Activated naive CD8-positive, alpha-beta T cell treated with anti-CD3 and anti-CD28 coated beads for 36 hours (primary cell): Measurements from ENCODE around the gene SLC50A1. TPM values are rescaled to one million over a fixed set of nuclear protein-coding genes. Genes with fewer than 3 reads are reported as not detected.
"Not testable (repeated sequence)": the region's sequence is repeated elsewhere in the genome, so short reads cannot be mapped to it uniquely, and the experiment has no call there.

Source experiments
- DNase-seq: peaks from one replicate; pipeline ENCODE4 v3.0.0; 2021
- H3K27ac Mint-ChIP-seq: one replicate; pipeline ENCODE4 v1.8.0; 2022; ENCODE audit warnings: mild to moderate bottlenecking, moderate library complexity, mixed read lengths
- H3K27me3 Mint-ChIP-seq: one replicate; pipeline ENCODE4 v1.8.0; 2022; ENCODE audit warnings: mild to moderate bottlenecking, mixed read lengths
- H3K36me3 Mint-ChIP-seq: one replicate; pipeline ENCODE4 v1.8.0; 2021; ENCODE audit warnings: mild to moderate bottlenecking, mixed read lengths
- H3K4me1 Mint-ChIP-seq: one replicate; pipeline ENCODE4 v1.8.0; 2021; ENCODE audit warnings: mixed read lengths
- H3K4me3 Mint-ChIP-seq: one replicate; pipeline ENCODE4 v1.8.0; 2022; ENCODE audit warnings: mild to moderate bottlenecking, moderate library complexity, mixed read lengths
- H3K9me3 Mint-ChIP-seq: one replicate; pipeline ENCODE4 v1.8.0; 2022; ENCODE audit warnings: mixed read lengths
- total RNA-seq, 2 experiments: library from RNA; stranded (reverse); gene quantifications; one replicate each; pipeline ENCODE4 v1.2.3, GENCODE V29; 2021

The SLC50A1 gene
- total RNA-seq, 2 experiments from 2014 or later: 50.6 to 51.3 TPM

GRCh38 chr1:155137154-155137949, 1.7 kb downstream of the SLC50A1 start:
- H3K4me3 Mint-ChIP-seq: peak overlapping the region; percentile 96
- no peak for DNase-seq

GRCh38 chr1:155139895-155140629, 4.4 kb downstream of the SLC50A1 start, which contains the start of gene DPM3:
Gene DPM3, minus strand, starts transcription at chr1:155140531. Its CDS starts 291 bp downstream, at chr1:155140240.
- peaks cover 28% of the 10 kb centered on the region for H3K4me1 Mint-ChIP-seq

More at GRCh38 chr1:155137154-155137949, 1.7 kb downstream of the SLC50A1 start:
- Mint-ChIP-seq H3K27me3 (peaks cover 3% of the 10 kb centered on the region), H3K36me3 (peaks cover 36% of the 10 kb centered on the region), H3K4me1 (peaks cover 35% of the 10 kb centered on the region), H3K27ac (peak overlapping the region; percentile 99), H3K9me3 (no peaks in the 10 kb centered on the region)

GRCh38 chr1:155140630-155140953, 4.9 kb downstream of the SLC50A1 start:
- no peak for DNase-seq
- H3K27me3 Mint-ChIP-seq: no peaks in the 10 kb centered on the region
- no peaks in the 10 kb centered on the region for H3K9me3 Mint-ChIP-seq
- H3K4me1 Mint-ChIP-seq: peaks cover 27% of the 10 kb centered on the region
- H3K4me3 Mint-ChIP-seq: peak overlapping the region; percentile 98
- peak overlapping the region; percentile 96 for H3K27ac Mint-ChIP-seq
- peaks cover 32% of the 10 kb centered on the region for H3K36me3 Mint-ChIP-seq

More at GRCh38 chr1:155139895-155140629, 4.4 kb downstream of the SLC50A1 start, which contains the start of gene DPM3:
- H3K27ac Mint-ChIP-seq: peak within 1 kb of the TSS; percentile 96
- peaks cover 36% of the 10 kb centered on the region for H3K36me3 Mint-ChIP-seq
- no peaks in the 10 kb centered on the region for H3K9me3 Mint-ChIP-seq
- peaks cover 3% of the 10 kb centered on the region for H3K27me3 Mint-ChIP-seq
- DNase-seq: peak; percentile 89
- H3K4me3 Mint-ChIP-seq: peak within 1 kb of the TSS; percentile 98

GRCh38 chr1:155141749-155142148, 6.1 kb downstream of the SLC50A1 start:
- Mint-ChIP-seq H3K36me3 (peaks cover 29% of the 10 kb centered on the region), H3K27ac (no peak overlapping the region), H3K9me3 (no peaks in the 10 kb centered on the region)

GRCh38 chr1:155145491-155145890, 9.8 kb downstream of the SLC50A1 start:
- Mint-ChIP-seq H3K27ac (no peak overlapping the region), H3K9me3 (no peaks in the 10 kb centered on the region), H3K36me3 (no peaks in the 10 kb centered on the region), H3K27me3 (peaks cover 9% of the 10 kb centered on the region), H3K4me1 (peaks cover 2% of the 10 kb centered on the region), H3K4me3 (no peak overlapping the region)
- DNase-seq: no peak

More at GRCh38 chr1:155141749-155142148, 6.1 kb downstream of the SLC50A1 start:
- H3K27me3 Mint-ChIP-seq: peaks cover 3% of the 10 kb centered on the region
- H3K4me1 Mint-ChIP-seq: peaks cover 24% of the 10 kb centered on the region
- DNase-seq: no peak
- no peak overlapping the region for H3K4me3 Mint-ChIP-seq

- H3K4me3 Mint-ChIP-seq, H3K27ac Mint-ChIP-seq, H3K4me1 Mint-ChIP-seq, H3K9me3 Mint-ChIP-seq, H3K36me3 Mint-ChIP-seq, H3K27me3 Mint-ChIP-seq, DNase-seq: not testable (repeated sequence)
These were observed 20.5 kb downstream of the SLC50A1 start for GRCh38 chr1:155155996-155156643.

GRCh38 chr1:155158991-155159390, 23.3 kb downstream of the SLC50A1 start:
- no peak overlapping the region for H3K27ac Mint-ChIP-seq
- no peaks in the 10 kb centered on the region for H3K9me3 Mint-ChIP-seq
- no peaks in the 10 kb centered on the region for H3K36me3 Mint-ChIP-seq
- DNase-seq: no peak
- no peak overlapping the region for H3K4me3 Mint-ChIP-seq
- no peaks in the 10 kb centered on the region for H3K4me1 Mint-ChIP-seq
- no peaks in the 10 kb centered on the region for H3K27me3 Mint-ChIP-seq

- Mint-ChIP-seq H3K9me3 (no peaks in the 10 kb centered on the region), H3K4me3 (no peak overlapping the region), H3K27ac (no peak overlapping the region), H3K36me3 (no peaks in the 10 kb centered on the region), H3K27me3 (no peaks in the 10 kb centered on the region), H3K4me1 (no peaks in the 10 kb centered on the region)
- no peak for DNase-seq
These were observed 24.5 kb downstream of the SLC50A1 start for GRCh38 chr1:155160128-155160527.

GRCh38 chr1:155162631-155163030, 27.0 kb downstream of the SLC50A1 start:
- not testable (repeated sequence) for DNase-seq, H3K27me3 Mint-ChIP-seq, H3K4me3 Mint-ChIP-seq, H3K36me3 Mint-ChIP-seq, H3K9me3 Mint-ChIP-seq, H3K4me1 Mint-ChIP-seq, H3K27ac Mint-ChIP-seq

- not testable (repeated sequence) for H3K27me3 Mint-ChIP-seq, DNase-seq, H3K27ac Mint-ChIP-seq, H3K4me3 Mint-ChIP-seq, H3K36me3 Mint-ChIP-seq, H3K9me3 Mint-ChIP-seq
- peaks cover 11% of the 10 kb centered on the region for H3K4me1 Mint-ChIP-seq
These were observed 28.1 kb downstream of the SLC50A1 start for GRCh38 chr1:155163785-155164184.

GRCh38 chr1:155164625-155165024, 29.0 kb downstream of the SLC50A1 start:
- H3K36me3 Mint-ChIP-seq, DNase-seq, H3K4me3 Mint-ChIP-seq, H3K27ac Mint-ChIP-seq, H3K9me3 Mint-ChIP-seq, H3K27me3 Mint-ChIP-seq: not testable (repeated sequence)
- H3K4me1 Mint-ChIP-seq: peaks cover 11% of the 10 kb centered on the region

GRCh38 chr1:155166051-155166470, 30.4 kb downstream of the SLC50A1 start:
- H3K4me1 Mint-ChIP-seq: peaks cover 11% of the 10 kb centered on the region
- no peaks in the 10 kb centered on the region for H3K9me3 Mint-ChIP-seq
- H3K36me3 Mint-ChIP-seq: peaks cover 10% of the 10 kb centered on the region
- DNase-seq: no peak
- no peak overlapping the region for H3K4me3 Mint-ChIP-seq
- no peaks in the 10 kb centered on the region for H3K27me3 Mint-ChIP-seq
- no peak overlapping the region for H3K27ac Mint-ChIP-seq

GRCh38 chr1:155166471-155167165, 31.0 kb downstream of the SLC50A1 start:
- Mint-ChIP-seq H3K4me1 (peaks cover 14% of the 10 kb centered on the region), H3K9me3 (no peaks in the 10 kb centered on the region), H3K36me3 (peaks cover 10% of the 10 kb centered on the region), H3K27me3 (no peaks in the 10 kb centered on the region), H3K4me3 (peak overlapping the region; percentile 40), H3K27ac (no peak overlapping the region)
- DNase-seq: no peak

- Mint-ChIP-seq H3K36me3 (peaks cover 17% of the 10 kb centered on the region), H3K9me3 (no peaks in the 10 kb centered on the region), H3K27me3 (no peaks in the 10 kb centered on the region), H3K4me1 (peaks cover 21% of the 10 kb centered on the region), H3K27ac (peak overlapping the region; percentile 29), H3K4me3 (peak overlapping the region; percentile 47)
- DNase-seq: peak; percentile 83
These were observed 31.8 kb downstream of the SLC50A1 start for GRCh38 chr1:155167166-155168104.
